ENCODE results near the gene ANKMY1.
"Not testable (repeated sequence)": the region's sequence is repeated elsewhere in the genome, so short reads cannot be mapped to it uniquely, and the experiment has no call there.

Gene ANKMY1

DNA sequence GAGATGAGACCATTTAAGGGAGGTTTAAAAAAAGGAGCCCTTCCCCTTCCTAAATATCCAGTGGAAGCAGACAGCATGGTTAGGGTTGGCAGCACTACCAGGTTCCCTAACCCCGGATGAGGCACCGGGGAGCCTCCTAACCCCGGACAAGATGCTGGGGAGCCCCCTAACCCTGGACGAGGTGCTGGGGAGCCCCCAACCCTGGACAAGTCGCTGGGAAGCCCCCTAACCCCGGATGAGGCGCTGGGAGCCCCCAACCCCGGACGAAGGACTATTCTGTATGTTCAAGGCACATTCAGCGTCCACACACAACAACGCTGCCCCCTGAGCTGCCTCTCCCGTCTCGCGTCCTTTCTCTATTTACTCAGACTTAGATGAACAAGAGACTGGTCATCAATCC is 51.9 kb downstream of the ANKMY1 start:
- DNase-seq (no peak), ATAC-seq (no peak)

GRCh38 chr2:240503848-240504247 is 53.9 kb downstream of the ANKMY1 start:
- no peak for DNase-seq
- ATAC-seq: no peak

DNA sequence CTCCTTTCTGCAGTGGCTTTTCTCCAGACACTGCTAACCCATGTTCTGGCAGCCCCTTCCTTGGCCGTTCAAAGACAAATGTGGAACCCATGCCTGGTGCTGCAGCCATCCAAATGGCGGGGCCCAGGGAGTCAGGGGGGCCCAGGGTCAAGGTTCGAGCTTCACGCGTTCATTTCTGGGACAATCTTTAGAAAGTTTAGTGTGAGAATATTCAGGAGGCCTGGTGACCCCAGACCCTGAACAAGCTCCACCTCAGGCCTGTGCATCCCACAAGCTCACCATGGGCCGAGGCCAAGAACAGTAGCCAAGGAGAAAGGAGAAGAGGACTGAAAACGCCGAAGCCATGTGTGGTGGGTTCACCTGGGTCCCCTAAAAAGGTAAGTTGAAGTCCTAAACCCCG is 54.4 kb downstream of the ANKMY1 start:
- ATAC-seq: no peak
- no peak for DNase-seq

DNA sequence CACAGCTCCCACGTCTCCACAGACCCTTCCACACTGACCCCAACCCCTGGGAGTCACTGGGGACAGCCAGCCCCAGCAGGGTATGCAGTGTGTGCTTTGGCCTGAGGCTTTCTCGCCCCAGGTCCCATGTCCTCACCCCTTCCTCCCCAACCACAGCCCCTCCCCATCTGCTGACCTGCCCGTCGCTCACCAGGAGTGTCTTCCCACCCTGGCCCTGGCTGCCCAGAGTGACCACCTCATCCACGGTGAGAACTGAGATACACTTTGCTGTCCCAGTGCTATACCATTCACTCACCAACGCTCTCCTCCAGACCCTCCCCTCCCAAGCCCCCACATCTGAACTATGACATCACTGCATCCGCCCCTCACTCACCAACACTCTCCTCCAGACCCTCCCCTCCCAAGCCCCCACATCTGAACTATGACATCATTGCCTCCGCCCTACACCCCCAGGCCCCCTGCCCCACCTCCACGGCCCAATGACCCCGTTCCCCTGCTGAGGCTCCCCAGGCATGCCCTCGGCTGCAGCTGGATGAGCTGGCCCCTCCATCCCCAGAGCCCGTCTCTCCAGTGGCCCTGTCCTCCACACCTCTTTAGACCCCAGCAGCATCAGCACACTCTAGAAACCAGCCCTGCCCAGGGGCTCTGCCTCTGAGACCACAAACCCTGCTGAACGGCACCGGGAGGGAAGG is 55.2 kb downstream of the ANKMY1 start:
- ATAC-seq: no peak
- DNase-seq: no peak

GRCh38 chr2:240502059-240502429 is 55.7 kb downstream of the ANKMY1 start:
- DNase-seq: no peak
- ATAC-seq: no peak

- DNase-seq: no peak
- ATAC-seq: no peak
Measured at GRCh38 chr2:240501531-240501991, 56.2 kb downstream of the ANKMY1 start.

DNA sequence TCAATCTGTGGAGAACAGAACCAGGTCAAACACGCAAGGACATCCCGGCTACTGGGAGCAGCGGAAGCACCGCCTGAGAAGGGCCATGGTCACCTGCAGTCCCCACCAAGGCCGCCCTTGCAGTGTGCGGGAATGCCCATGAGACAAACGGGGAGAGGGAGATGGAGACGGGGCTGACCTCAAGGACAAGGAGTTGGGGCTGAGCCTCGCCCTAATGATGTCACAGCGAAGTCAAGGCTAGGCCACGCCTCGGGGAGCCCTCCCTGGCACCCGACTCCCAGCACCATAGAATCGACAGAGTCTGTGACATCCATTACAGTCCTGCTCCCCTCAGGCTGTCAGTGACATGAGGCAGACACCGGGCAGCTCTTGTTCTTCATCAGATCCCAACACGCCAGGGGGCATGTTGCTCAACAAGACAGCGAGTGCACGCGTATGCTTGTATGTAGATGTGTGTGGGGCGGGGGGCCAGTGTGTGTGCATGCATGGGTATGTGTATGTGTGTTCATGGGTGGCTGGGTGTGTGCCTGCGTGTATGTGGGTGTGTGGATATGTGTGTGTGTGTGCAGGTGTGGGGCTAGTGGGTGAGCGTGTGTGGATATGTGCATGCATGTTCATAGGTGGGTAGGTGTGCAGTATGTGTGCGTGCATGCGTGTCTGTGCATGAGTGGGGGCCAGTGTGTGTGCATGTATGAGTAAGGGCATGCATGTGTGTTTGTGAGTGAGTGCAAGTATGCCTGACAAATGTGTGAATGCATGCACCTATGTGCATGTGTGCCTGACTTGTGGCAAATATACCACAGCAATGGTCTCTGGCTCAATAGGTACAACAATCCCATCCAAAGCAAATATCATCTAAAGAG is 57.0 kb downstream of the ANKMY1 start:
- ATAC-seq: no peak
- DNase-seq: no peak

DNA sequence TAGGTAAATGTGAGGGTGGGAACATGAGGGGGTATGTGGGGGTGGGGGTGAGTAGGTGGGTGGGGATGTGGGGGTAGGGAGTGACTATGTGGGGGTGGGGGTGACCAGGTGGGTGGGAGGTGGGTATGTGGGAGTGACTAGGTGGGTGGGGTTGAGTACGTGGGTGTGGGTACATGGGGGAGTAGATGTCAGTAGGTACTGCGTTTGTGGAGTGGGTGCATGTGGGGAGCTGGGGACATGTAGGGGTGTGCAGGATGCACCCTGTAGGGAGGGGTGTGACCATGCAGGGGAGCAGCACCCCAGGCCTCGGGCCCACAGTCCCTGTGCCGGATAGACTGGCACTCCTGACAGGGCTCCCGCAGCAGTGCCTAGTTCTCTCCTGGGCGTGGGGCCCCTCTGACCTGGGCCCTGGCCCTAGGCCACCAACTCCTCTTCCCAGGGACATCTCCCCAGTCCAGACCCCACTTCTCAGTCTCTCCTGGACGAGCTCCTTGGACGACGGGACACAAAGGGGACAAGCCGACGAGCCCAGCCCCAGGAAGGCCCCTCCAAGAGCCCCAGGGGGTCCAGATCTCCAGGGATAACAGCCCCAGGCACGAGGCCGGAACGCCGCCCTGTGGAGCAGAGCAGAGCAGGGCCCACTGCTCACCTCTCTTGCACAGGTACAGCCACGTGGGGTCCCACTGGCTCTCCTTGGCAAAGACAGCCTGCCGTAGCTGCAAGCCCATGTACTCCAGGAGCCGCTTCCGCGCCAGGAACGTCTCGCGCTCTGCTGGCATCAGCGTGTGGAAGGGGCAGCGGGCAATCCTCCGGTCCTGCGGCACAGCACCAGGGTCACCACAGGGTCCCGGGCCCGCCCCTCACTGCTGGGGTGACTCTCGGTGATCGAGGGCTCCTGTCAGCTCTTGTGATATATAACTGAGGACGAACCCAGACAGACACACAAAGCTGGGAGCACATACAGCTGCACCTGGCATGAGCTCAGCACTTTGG is 58.2 kb downstream of the ANKMY1 start:
- ATAC-seq (no peak), DNase-seq (no peak)

DNA sequence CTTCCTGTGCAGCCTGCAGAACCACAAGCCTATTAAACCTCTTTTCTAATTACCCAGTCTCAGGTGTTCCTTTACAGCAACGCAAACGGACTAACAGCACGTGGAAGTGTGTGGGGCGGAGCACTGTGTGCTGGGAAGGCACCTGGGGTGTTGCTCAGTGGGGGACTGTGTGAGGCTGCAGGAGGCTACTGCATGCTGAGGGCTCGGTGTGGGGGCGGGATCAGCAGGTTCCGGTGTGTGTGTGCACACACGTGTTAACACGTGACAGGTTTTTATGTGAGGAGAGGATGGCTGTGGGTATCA is 58.9 kb downstream of the ANKMY1 start:
- DNase-seq (no peak), ATAC-seq (no peak)

- DNase-seq (no peak), ATAC-seq (no peak)
Measured at GRCh38 chr2:240498171-240498957, 59.4 kb downstream of the ANKMY1 start.

DNA sequence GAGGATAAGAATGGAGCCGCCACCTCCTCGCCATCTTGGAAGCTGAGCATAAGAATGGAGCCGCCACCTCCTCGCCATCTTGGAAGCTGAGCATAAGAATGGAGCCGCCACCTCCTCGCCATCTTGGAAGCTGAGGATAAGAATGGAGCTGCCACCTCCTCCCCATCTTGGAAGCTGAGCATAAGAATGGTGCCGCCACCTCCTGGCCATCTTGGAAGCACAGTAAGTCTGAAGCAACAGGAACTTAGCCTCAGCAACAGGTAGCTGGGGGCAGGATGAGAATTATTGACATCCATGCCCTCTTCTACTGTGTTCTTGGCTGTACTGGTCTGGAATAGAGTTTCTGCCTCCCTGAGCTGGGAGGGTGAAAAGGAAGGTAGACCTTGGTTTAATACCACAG is 60.7 kb downstream of the ANKMY1 start:
- DNase-seq, ATAC-seq: not testable (repeated sequence)

- not testable (repeated sequence) for DNase-seq, ATAC-seq
Measured at GRCh38 chr2:240494942-240495341, 62.8 kb downstream of the ANKMY1 start.

DNA sequence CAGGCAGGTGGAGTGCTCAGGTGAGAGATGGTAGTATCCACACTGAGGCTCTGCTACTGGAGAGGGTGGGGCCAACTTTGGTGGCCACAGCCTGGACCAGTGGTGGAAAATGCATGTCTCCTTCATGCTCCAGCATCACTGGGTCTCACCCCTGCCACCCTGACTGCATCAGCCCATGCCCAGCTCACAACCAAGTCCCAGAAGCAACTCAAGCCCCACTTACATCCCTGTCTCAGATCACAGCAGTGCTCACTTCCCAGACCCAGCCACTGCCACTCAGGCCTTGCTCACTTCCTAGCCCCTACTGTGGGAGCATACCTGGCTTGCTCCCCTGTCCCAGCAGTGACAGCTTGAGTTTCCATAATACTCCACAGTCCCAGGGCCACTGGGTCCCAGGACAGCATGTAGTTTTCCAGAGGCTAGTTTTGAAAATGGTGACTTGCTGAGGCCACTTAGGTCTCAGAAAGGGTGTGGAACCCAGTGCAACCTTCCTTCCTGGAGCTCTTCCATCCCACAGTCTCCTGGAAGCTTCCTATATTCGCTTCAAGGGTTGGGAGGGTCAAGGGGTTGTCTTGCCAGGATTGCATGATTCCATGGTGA is 63.5 kb downstream of the ANKMY1 start:
- DNase-seq (no peak), ATAC-seq (no peak)

DNA sequence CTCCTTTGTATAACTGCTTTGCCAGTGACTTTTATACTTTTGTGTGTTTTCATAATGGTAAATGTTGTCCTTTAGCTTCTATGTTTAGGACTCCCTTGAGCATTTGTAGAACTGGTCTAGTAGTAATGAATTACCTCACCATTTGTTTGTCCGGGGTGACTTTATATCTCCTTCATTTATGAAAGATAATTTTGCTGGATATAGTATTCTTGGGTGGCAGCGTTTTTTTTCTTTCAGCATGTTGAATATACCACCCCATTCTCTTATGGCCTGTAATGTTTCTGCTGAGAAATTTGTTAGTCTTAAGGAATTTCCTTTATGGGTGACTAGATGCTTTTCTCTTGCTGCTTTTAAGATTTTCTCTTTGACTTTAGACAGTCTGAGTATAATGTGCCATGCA is 66.3 kb downstream of the ANKMY1 start:
- DNase-seq (no peak), ATAC-seq (no peak)

DNA sequence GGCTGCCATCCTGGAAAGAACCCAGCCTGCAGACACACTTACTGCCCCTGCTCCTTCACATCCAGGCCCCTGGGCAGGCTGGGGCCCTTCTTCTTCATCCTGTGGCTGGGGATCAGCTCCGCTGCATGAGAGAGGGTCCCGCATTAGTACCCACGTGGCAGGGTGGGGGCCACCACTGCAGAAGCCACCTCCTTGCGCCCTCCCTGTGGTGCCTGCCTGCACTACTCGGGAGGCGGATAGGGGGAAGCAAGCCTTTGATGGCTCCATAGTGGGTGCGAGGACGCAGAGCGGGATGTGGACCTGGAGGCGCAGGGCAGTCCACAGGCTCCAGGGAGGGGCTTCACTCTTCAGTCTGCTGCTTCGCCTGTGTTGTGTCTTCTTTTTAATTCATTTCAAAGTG is 75.6 kb downstream of the ANKMY1 start:
- DNase-seq (no peak), ATAC-seq (no peak)

DNA sequence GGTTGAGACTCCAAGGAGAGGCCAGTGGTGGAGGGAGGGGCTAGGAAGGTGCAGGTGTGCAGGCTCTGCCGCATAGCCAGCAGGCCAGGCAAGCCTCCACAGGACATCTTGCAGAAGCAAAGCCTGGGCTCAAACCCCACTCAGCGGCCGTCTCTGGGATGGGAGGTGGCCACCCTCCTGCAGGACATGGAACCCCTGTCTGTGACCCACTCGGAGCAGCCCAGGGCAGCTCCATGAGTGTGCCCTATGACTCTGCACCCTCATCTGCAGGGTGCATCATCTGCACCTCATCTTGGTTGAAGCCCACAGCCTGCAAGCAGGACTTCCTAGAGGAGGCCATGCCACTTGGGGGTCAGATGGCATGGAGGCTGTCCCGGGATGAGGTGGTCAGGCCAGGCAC is 76.1 kb downstream of the ANKMY1 start:
- DNase-seq (no peak), ATAC-seq (no peak)

- no peak for DNase-seq
- ATAC-seq: no peak
Measured at GRCh38 chr2:240480834-240481623, 76.8 kb downstream of the ANKMY1 start.

GRCh38 chr2:240479111-240479501 is 78.7 kb downstream of the ANKMY1 start:
- ATAC-seq: no peak
- no peak for DNase-seq

DNA sequence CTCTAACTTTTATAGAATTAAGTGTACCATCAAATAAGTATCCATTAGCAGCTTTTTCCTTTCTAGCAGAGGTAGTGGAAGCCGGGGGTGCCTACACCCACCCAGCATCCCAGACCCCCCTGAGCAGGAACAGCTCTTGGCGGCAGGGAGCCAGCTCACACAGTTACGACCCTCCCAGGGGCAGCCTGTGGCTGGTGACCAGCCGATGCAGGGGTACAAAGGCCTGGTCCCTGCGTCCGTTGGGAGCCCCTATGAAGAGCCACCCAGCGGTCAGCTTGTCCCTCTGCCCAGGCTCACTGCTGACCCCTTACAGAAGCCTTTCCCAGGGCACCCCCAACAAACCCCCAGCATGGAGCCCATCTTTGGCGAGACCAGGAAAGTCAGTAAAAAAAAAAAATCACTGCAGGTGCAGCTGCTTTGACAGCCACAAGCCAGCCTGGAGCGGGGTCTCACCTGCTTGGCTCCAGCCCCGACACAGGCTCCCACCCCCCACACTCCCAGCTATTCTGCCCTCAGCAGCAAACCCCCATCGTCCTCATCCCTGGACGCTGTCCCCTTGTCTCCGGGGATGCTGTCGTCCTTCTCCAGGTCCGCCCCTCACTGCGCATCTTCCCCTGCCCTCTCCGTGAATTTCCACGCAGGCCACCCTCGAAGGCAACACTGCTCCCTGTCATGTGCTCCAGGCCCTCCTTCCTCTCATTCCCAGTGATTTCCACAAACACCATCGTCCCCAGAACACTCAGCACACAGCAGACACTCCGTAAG is 79.3 kb downstream of the ANKMY1 start:
- no peak for ATAC-seq
- DNase-seq: no peak

GRCh38 chr2:240477916-240478315 is 79.9 kb downstream of the ANKMY1 start:
- no peak for DNase-seq
- ATAC-seq: no peak
